Suppressor macrophage treated with lipopolysaccharide for 1 hour (primary cell): ENCODE measurements around the gene PTCD1.
A peak's percentile ranks its signal among the peaks of the same experiment; 100 is the strongest.
"Not testable (repeated sequence)": the region's sequence is repeated elsewhere in the genome, so short reads cannot be mapped to it uniquely, and the experiment has no call there.

Experiments
- DNase-seq, 3 donors: peaks; one replicate each; pipeline ENCODE4 v3.0.0-alpha.2; 2020 to 2022

The PTCD1 gene

DNA sequence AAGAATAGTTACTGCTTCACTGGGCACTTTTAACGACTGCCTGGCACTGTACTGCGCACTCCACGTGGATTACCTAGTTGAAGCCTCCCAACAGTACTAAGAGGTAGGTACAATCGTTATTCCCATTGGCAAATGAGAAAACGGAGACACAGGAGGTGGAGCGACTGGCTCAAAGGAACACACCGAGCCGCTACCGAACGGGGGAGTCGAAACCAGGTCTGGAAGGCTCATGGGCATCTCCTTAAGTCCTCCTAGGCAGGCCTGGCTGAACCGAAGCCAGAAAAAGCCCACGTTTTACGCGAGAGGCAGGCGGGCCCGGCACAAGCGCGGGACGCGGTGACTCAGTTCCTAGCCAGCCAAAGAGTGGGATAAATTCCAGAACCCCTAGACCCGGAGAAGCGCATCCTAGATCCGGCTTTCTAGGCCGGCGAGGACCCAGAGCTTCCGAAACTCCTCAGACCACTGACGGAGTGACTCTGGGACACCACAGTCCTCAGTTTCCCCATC, 30.7 kb downstream of the PTCD1 start:
- DNase-seq = peak; percentile 73 to 80 (median 74)

DNA sequence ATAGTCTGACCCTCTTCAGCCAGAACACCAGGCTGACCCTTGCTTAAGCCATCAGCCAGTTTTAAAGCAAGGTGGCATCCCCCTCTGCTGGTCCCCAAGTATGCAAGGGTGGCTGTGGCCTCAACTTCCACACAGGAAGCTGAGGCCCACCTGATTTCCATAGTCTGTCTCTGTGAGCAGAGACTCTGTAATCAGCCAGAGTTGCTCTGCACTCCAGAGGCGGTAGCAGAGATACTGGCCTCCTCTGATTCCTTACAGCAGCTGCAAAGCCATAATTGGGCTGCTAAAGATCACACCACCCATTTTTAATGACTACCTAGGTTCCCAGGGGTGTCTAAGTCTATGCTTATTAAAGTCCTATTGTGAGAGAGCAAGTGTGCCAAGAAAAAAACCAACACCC, 32.0 kb downstream of the PTCD1 start:
- DNase-seq = no peak

DNA sequence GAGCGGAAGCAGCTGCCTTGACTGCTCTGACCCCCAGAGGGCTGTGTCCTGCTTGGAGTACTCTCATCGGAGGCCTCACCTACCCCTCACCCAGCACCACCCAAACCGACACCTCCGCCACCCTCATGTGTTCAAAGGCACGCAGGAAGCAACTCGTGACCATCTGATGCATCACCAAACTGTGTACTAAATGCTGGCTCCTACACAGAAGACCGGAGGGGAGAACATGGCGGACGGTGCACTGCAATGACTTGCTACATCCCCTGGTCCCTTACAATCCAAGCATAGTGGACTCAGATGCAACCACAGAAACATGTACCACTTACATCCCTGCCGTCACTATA, 33.6 kb downstream of the PTCD1 start:
- DNase-seq = no peak

DNA sequence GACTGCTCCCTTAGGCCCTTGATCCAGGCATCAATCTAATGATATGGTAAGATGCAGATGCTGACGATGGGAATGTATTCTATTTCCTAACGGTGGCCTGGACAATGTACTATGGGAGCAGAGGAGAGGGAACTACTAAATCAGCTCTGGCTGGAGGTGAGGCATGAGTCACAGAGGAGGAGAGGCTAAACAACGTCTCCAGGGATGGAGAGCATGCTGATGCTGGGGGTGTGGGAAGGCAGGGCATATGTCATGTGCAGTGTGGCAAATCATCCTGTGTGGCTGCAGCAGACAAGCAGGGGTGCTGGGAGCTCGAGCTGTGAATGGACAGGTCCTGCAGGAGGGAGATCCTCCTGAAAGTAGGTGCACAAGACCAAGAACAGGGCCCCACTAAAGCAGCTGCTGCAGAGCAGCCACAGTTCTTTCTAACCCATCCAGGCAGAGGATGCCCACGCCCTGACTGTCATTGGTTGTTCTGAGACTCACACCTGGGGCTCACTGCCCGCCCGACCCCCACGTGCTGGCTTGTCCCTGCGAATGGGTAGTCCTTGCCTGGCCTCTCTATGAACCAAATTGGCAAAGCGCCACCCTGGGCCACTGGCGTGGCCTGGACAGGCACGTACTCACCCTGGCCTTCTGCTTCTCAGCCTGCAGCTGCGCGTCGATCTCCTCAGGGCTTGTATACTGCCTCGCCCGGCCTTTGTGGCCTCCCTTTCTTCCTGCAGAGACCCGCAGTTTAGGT, 34.2 kb downstream of the PTCD1 start:
- no peak for DNase-seq

DNA sequence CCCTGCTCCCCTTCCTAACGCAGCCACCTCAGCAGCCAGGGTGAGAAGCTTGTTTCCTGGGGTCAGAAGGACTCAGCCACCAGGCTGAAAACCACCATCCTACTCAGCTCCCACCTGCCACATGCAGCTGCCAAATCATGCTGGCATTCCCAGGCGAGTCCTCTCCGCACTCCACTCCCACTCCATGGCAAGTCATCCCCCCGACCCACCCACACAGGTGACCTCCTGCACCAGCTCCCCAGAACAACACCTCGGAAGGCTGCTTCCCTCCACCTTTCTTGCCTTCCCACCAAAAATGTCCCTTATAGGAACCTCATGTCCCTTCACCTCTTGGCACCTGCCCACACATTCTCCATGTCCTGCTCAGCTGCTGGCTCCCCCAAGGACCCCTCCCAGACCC, 34.8 kb downstream of the PTCD1 start:
- DNase-seq = no peak

DNA sequence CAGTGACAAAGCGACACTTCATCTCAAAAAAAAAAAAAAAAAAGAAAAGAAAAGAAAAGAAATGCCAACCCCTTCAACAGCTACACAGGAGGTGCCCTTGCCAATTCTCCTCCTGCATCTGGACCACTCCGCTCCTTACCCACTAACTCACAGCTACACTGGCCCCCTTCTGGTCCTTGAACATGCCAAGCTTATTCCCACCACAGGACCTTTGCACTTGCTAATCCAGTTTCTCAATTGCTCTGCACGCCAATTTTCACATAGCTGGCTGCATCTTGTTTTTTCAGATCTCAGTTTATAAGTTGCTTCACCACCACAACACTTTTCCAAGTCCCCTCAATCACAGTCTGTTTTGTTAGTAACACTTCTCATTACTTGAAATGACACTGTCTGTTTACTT, 35.7 kb downstream of the PTCD1 start:
- no peak for DNase-seq

DNA sequence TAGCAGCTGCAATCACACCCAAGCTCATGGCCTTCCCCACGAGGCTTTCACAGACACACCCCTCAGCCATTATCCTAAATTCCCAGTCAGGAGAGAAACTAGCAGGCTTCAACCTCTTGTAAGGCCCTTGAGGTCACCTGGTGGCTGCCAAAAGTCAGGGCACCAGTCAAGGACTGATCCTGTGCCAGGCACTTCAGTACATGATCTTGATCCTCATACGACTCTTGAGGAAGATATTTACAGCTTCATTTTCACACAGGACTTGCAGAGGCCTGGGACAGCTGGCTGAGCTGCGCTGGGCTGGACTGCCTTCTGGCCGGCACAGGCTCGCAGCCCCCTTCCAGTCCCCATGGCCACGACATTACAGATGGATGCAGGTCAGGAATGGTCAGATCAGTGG, 39.0 kb downstream of the PTCD1 start:
- no peak for DNase-seq

DNA sequence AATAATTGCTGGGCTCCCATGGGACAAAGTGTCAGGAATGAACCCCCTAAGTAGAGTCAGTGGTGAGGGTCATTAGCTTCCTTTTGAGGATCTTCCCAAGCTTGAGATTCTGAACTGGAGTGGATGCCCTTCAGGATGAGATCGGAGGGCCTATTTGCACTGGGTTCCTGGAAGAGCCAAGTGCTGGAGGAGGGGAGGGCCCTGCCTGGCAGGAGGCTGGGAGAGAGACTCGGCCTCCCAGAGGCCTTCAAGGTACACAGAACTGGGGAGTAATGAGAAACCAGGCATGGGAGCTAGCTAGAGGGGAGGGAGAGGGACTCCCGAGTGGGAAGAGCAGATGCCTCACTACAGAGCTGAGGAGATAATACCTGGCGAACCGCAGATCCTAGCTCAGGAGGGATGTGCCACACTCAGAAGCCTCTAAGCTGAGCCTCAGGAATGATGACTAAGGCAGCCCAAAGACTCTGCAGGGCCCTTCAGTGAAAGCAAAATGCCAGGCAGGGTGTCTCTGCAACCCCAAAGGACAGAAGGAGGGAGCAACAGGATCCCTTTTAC, 39.6 kb downstream of the PTCD1 start:
- DNase-seq = no peak

DNA sequence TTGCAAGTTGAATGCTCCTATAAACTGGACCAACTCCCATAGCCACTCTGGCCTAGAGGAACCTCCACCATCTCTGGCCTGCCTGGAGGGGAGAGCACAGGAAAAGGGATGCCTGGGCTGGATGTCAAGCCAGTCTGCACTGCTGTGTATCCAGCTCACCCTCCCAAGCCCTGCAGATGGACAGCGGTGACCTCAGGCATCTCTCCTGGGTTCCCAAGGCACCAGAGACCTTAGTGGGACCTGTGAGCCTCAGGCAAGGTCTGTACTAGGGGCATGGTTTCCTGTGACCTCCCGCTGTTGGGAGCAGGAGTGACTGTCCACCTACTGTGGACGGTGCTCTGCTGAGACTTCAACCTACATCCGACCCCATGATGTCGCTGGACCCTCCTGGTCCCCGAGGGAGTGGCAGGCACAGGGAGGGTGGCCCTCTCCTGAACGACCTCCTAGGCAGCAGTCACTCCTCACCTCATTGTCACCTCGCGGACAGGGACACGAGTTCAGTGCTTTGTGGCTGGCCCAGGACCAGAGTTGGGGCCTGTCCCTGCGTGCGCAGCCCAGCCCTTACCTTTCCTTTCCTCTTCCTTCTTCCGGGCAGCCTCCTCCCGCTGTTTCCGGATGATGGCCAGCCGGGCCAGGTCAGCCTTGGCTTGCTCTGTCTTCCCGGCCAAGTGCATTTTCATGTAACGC, 41.2 kb downstream of the PTCD1 start:
- DNase-seq = no peak

DNA sequence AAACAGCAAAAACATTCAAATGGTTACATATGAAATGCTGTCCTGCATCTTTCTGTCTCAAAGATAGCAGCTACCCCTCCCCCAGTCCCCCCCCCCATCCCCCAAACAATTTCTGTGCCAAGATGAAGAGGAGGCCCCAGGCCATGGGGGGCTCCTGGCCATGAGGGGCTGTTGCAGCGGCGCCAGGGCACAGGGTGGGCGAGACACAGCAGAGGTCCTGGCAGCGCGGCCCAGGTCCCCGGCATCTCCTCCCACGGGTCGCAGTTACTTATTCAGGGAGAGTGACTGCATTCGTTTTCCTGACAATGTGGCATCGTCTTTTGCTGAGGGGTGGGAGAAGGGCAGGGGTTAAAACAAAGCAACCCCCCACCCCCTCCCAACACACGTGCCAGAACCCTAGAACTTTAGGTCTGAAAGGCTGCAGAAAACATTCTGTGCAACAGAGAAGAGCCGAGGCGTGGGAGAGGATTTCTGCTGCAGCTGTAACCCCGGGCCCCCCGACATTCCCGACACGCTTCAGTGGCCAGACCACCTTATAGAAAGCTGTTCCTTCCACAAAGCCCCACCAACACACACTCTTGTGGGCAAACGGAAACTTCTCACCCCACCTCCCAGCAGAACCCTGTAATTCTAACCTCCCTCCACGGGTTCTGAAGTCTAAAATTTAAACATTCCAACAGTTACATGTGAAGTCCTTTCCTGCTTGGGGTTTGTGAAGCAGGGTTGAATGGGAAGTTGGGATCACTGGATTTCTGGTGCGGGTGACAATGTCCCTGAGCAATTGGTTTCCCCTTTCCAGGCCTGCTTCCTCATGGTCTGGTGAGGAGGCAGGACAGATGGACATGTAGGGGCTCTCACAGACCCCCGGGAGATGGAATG, 41.9 kb downstream of the PTCD1 start:
- DNase-seq = no peak

DNA sequence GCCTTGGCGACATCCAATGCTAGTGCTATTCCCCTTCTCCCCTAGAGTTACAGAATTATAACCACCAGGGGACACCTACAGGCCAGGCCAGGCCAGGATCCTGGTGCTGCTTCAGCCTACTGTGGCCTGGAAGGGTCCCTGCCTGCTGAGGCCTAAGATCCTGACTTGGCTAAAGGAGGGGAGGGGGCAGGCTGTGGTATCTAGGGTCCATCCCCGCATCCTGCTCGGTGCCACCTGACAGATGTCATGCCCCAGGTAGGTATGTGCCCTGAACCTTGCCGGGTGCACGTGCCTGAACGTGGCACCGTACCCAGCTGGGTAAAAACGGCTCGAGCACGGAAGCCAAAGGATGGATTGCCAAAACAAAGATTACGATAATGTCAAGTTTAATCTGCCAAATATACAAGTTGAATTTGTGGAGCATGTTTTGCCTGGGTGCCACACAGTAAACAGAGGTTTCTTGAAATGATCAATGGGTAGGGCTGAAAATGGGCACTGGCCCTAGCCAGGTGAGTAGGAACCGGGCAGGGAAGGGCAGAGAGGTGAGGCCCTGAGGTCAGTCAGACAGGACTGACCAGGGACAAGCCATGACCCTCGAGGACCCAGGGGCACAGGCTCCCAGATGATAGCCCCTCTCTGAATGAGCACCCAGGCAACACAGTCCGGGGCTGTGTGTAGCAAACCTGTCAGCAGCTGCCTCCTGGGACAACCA, 42.8 kb downstream of the PTCD1 start:
- no peak for DNase-seq

DNA sequence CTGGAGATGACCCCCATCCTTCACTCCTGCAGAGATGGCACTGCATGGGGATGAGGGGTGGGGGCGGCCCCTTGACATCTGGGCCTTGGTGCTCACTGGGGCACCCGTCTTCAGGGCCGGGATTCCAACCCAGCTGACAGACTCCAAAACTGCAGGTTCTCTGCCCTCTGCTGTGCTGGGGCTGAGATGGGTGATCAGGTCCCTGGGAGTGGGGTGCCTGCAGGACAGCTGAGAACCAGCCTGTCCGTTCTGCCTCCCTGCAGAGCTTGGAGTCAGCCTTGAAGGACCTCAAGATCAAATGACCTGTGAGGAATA, 44.5 kb downstream of the PTCD1 start:
- DNase-seq = no peak

DNA sequence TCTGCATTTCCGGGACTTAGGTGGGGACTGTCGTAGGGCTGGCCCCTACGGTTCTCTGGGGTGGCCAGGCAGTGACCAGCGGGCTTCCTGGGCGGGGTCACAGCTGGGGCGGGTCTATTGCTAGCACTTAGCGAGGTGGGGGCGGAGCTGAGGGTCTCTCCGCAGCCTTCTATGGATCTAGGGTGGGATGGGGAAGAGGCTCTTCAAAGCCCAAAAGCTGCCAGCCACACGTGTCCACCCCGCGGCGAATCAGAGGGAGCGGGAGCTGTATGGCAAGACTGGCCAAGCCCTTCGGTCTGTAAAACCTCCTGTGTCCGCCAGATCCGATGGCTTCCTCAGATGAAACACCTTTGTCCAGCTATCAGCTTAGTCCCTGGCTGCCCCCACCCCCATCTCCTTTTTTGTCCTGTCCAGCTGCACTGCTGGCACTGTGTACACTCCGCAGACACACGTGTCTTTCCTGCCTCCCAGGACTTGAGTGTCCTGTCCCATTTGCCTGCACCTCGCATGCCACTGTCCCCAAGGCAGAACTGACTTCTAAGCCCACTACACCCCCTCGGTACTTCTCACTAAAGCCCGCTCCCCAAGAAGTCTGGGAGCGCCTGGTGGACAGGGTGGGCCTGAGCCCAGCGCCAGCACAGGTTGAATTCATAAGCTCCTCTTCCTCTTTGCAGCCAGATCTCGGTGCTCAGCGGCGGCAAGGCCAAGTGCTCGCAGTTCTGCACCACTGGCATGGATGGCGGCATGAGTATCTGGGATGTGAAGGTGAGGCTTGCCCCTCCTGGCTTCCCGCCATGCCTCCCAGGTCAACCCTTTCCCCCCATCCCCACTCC, 45.0 kb downstream of the PTCD1 start:
- DNase-seq = no peak

DNA sequence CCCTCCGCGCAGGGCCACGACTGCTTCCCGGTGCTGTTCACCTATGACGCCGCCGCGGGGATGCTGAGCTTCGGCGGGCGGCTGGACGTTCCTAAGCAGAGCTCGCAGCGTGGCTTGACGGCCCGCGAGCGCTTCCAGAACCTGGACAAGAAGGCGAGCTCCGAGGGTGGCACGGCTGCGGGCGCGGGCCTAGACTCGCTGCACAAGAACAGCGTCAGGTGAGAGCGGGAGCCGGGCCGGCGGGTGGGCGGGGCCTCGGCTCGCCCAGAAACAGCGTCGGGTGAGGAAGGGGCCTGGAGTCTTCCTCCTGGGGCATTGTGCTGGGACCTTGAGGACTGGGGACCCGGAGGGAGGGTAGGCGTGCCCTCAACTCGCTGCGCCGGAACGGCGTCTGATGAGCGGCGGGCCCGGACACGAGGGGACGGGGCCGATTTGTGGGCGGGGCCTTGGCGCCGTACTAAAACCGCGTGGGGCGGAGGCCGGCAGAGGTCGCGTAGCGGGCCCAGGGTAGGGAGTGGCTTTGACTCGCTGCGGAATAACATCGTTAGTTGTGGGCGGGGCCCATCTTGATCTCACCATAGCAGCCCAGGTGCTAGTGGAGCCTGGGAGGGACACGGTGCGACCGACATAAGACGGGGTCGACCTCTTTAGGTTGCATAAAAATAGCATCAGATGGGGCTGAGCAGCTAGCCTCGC, 45.8 kb downstream of the PTCD1 start:
- peak; percentile 39 to 61 (median 46) for DNase-seq

DNA sequence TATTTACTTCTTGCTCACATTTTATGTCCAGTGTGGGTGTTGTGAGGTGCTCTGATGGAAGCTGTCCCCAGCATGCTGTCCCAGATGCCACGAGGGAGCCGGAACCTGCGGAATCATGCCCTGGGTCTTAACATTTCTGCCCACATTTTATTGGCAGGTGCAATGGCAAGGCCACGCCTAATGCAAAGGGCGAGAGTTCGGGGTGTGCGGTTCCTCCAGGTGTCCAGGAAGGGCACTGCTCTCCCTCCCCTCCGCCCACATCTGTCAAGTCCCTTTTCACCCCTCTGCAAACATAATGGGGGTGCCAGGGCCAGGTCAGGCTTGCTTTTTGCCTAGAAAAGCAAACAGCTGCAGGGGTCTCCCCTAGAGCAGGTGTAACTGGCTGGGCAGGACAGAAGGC, 46.6 kb downstream of the PTCD1 start:
- DNase-seq = no peak

DNA sequence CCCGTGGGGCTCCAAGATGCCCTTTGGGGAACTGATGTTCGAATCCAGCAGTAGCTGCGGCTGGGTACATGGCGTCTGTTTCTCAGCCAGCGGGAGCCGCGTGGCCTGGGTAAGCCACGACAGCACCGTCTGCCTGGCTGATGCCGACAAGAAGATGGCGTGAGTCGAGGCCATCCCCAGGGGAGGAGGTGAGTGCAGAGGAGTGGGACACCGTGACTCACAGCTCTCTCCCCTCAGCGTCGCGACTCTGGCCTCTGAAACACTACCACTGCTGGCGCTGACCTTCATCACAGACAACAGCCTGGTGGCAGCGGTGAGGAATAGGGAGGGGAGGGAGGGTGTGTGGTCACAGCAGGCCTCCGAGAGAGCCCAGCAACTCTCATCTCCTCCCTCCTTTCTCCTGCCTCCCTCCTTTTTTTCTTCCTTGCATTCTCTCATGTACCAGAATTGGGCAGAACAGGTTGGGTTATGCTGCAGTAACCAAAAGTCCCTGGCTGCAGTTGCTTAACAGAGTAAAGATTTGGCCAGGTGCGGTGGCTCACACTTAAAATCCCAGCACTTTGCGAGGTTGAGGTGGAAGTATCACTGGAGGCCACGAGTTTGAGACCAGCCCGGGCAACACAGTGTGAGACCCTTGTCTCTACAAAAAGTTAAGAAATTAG, 47.5 kb downstream of the PTCD1 start:
- DNase-seq = no peak

DNA sequence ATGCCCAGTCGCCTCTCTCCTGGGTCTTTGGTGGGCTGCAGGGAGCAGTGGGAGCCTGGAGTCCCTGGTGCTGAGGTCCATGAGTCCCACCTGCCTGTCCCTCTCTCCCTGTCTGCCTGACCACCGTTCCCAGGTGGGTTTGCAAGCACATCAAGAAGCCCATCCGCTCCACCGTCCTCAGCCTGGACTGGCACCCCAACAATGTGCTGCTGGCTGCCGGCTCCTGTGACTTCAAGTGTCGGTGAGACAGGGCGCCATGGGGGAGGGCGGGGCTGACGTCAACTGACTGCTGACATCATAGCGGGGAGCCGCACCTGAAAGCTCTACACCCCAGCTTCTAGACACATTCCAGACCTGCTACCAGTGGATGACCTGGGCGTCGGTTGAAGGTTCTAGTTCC, 48.8 kb downstream of the PTCD1 start:
- DNase-seq = no peak

DNA sequence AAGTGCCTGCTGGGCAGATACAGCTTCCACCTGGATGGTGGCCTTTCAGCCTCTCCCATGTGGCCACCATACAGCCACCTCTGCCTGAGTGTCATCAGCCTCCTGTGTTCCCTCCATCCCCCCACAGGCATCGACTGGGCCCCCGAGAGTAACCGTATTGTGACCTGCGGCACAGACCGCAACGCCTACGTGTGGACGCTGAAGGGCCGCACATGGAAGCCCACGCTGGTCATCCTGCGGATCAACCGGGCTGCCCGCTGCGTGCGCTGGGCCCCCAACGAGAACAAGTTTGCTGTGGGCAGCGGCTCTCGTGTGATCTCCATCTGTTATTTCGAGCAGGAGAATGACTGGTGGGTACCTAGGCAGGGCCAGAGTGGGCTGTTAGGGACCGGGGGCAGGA, 50.7 kb downstream of the PTCD1 start:
- no peak for DNase-seq

DNA sequence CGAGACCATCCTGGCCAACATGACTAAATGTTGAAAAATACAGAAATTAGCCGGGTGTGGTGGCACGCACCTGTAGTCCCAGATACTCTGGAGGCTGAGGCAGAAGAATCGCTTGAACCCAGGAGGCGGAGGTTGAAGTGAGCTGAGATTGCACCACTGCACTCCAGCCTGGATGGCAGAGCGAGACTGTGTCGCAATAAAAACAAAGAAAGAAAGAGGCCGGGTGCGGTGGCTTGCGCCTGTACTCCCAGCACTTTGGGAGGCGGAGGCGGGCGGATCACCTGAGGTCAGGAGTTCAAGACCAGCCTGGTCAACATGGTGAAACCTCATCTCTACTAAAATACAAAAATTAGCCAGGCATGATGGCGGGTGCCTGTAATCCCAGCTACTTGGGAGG, 51.4 kb downstream of the PTCD1 start:
- not testable (repeated sequence) for DNase-seq

DNA sequence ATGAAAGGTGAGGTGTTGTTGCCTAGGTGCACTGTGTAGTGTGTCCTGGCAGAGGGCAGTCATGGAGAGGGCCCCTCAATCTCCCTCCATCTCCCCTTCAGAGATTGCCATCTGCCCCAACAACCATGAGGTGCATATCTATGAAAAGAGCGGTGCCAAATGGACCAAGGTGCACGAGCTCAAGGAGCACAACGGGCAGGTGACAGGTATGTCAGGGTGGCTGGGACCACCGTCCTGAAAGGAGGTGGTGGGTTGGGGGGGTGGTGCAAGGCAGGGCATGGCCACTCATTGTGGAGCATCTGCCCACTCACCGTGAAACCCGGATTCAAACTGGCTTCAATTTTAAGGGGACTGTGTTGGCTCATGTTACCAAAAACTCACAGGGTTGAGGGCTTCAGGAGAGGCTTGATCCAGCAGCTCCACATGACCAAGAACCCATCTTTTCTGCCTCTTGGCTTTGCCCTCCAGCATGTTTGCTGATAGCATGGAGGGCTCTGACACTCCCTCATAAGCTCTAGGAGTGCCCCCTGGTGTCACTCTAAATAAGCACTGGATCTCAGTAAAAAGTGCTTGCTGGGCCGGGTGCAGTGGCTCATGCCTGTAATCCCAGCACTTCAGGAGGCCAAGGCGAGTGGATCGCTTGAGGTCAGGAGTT, 51.9 kb downstream of the PTCD1 start:
- DNase-seq = peak; percentile 73 to 75 (median 75)
